GM19238 (cell line): ENCODE results near the gene MMD.
"Not testable (repeated sequence)": the region's sequence is repeated elsewhere in the genome, so short reads cannot be mapped to it uniquely, and the experiment has no call there.

Source experiments
- DNase-seq: peaks from one replicate; pipeline ENCODE4 v3.0.0; 2011; ENCODE audit warnings: low spot score; ENCODE audit not compliant: insufficient read length

Gene MMD

GRCh38 chr17:55395803-55396505 lies 25.7 kb downstream of the MMD start:
- DNase-seq = no peak

- no peak for DNase-seq
Measured at GRCh38 chr17:55394357-55395021, 27.1 kb downstream of the MMD start.

GRCh38 chr17:55391764-55392467 lies 29.7 kb downstream of the MMD start:
- no peak for DNase-seq

GRCh38 chr17:55391244-55391757 lies 30.3 kb downstream of the MMD start:
- no peak for DNase-seq

GRCh38 chr17:55390364-55390977 lies 31.2 kb downstream of the MMD start:
- DNase-seq = no peak

GRCh38 chr17:55389715-55390114 lies 31.9 kb downstream of the MMD start:
- not testable (repeated sequence) for DNase-seq

GRCh38 chr17:55388842-55389241 lies 32.8 kb downstream of the MMD start:
- no peak for DNase-seq

GRCh38 chr17:55386796-55387332 lies 34.8 kb downstream of the MMD start:
- no peak for DNase-seq

GRCh38 chr17:55384643-55385232 lies 36.9 kb downstream of the MMD start:
- DNase-seq = no peak

GRCh38 chr17:55383771-55384642 lies 37.6 kb downstream of the MMD start:
- DNase-seq = no peak

GRCh38 chr17:55381017-55381770 lies 40.4 kb downstream of the MMD start:
- no peak for DNase-seq

GRCh38 chr17:55377671-55378275 lies 43.9 kb downstream of the MMD start:
- DNase-seq = no peak

GRCh38 chr17:55368706-55369105 lies 52.9 kb downstream of the MMD start:
- no peak for DNase-seq

- no peak for DNase-seq
Measured at GRCh38 chr17:55366020-55366481, 55.6 kb downstream of the MMD start.

GRCh38 chr17:55363033-55363432 lies 58.6 kb downstream of the MMD start:
- DNase-seq = no peak

GRCh38 chr17:55360971-55361370 lies 60.7 kb downstream of the MMD start:
- no peak for DNase-seq

GRCh38 chr17:55356434-55357328 lies 65.0 kb downstream of the MMD start:
- peak; percentile 41 for DNase-seq

- no peak for DNase-seq
Measured at GRCh38 chr17:55354941-55355340, 66.7 kb downstream of the MMD start.
